NB4 (cell line): ENCODE data around the gene SLC41A3.
"Not testable (repeated sequence)": the region's sequence is repeated elsewhere in the genome, so short reads cannot be mapped to it uniquely, and the experiment has no call there.

Source experiments
- MYC ChIP-seq: IDR thresholded peaks from 2 replicates; pipeline ENCODE4 v1.6.1; 2011; ENCODE audit warnings: low read depth, low read length
- POLR2A ChIP-seq: IDR thresholded peaks from 2 replicates; pipeline ENCODE4 v1.6.1; 2011; ENCODE audit warnings: mild to moderate bottlenecking; ENCODE audit not compliant: insufficient read length; ENCODE audit errors: extremely low read depth
- TF ChIP-seq, protein P1 (sequence below): IDR thresholded peaks from one replicate; pipeline ENCODE4 v1.5.1; 2012; ENCODE audit warnings: low read depth, low read length
- TF ChIP-seq, protein P2 (sequence below): IDR thresholded peaks from 2 replicates; pipeline ENCODE4 v1.6.1; 2011; ENCODE audit warnings: low read depth, low read length

DNA sequence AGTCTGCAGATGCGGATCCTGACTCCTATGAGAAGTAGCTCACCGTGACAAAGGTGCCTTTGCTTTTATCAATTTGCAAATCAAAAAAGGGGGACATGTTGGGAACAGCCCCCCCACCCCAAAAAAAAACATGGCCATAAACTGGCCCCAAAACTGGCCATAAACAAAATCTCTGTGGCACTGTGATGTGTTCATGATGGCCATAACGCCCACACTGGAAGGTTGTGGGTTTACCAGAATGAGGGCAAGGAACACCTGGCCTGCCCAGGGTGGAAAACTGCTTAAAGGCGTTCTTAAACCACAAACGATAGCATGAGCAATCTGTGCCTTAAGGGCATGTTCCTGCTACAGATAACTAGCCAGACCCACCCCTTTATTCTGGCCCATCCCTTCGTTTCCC lies 12.3 kb upstream of the SLC41A3 start:
- TF ChIP-seq, protein P1, sequence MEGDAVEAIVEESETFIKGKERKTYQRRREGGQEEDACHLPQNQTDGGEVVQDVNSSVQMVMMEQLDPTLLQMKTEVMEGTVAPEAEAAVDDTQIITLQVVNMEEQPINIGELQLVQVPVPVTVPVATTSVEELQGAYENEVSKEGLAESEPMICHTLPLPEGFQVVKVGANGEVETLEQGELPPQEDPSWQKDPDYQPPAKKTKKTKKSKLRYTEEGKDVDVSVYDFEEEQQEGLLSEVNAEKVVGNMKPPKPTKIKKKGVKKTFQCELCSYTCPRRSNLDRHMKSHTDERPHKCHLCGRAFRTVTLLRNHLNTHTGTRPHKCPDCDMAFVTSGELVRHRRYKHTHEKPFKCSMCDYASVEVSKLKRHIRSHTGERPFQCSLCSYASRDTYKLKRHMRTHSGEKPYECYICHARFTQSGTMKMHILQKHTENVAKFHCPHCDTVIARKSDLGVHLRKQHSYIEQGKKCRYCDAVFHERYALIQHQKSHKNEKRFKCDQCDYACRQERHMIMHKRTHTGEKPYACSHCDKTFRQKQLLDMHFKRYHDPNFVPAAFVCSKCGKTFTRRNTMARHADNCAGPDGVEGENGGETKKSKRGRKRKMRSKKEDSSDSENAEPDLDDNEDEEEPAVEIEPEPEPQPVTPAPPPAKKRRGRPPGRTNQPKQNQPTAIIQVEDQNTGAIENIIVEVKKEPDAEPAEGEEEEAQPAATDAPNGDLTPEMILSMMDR: not testable (repeated sequence)
- TF ChIP-seq POLR2A, MYC: not testable (repeated sequence)
- TF ChIP-seq, protein P2, sequence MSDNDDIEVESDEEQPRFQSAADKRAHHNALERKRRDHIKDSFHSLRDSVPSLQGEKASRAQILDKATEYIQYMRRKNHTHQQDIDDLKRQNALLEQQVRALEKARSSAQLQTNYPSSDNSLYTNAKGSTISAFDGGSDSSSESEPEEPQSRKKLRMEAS: not testable (repeated sequence)
